Midbrain (tissue), 1 donor: ENCODE data around the gene PACSIN1.
A peak's percentile ranks its signal among the peaks of the same experiment; 100 is the strongest.

ENCODE experiments used
- DNase-seq: peaks from one replicate; lab custom pipeline; 2025; lab: John Stamatoyannopoulos, UW

Gene PACSIN1

GRCh38 chr6:34527751-34528670, 62.1 kb downstream of the PACSIN1 start:
- no peak for DNase-seq

GRCh38 chr6:34528996-34529664, 63.3 kb downstream of the PACSIN1 start:
- no peak for DNase-seq

GRCh38 chr6:34529665-34530327, 63.9 kb downstream of the PACSIN1 start:
- peak; percentile 39 for DNase-seq

- DNase-seq = no peak
Measured at GRCh38 chr6:34530753-34531365, 65.0 kb downstream of the PACSIN1 start.

- DNase-seq = peak; percentile 10
Measured at GRCh38 chr6:34531580-34532201, 65.8 kb downstream of the PACSIN1 start.

- no peak for DNase-seq
Measured at GRCh38 chr6:34532230-34532629, 66.4 kb downstream of the PACSIN1 start.

- no peak for DNase-seq
Measured at GRCh38 chr6:34534146-34534545, 68.3 kb downstream of the PACSIN1 start.

- DNase-seq = no peak
Measured at GRCh38 chr6:34534656-34535055, 68.8 kb downstream of the PACSIN1 start.

GRCh38 chr6:34535199-34535598, 69.3 kb downstream of the PACSIN1 start:
- DNase-seq = no peak

- no peak for DNase-seq
Measured at GRCh38 chr6:34535646-34536045, 69.8 kb downstream of the PACSIN1 start.

- peak; percentile 12 for DNase-seq
Measured at GRCh38 chr6:34536251-34536958, 70.5 kb downstream of the PACSIN1 start.

GRCh38 chr6:34536959-34537848, 71.3 kb downstream of the PACSIN1 start:
- DNase-seq = no peak

- DNase-seq = no peak
Measured at GRCh38 chr6:34537922-34538550, 72.2 kb downstream of the PACSIN1 start.

GRCh38 chr6:34538581-34538980, 72.7 kb downstream of the PACSIN1 start:
- no peak for DNase-seq

- DNase-seq = no peak
Measured at GRCh38 chr6:34539181-34539580, 73.3 kb downstream of the PACSIN1 start.

GRCh38 chr6:34540222-34540621, 74.3 kb downstream of the PACSIN1 start:
- no peak for DNase-seq

- DNase-seq = no peak
Measured at GRCh38 chr6:34540841-34541240, 75.0 kb downstream of the PACSIN1 start.

- no peak for DNase-seq
Measured at GRCh38 chr6:34543421-34543820, 77.5 kb downstream of the PACSIN1 start.

GRCh38 chr6:34544052-34544604, 78.3 kb downstream of the PACSIN1 start:
- no peak for DNase-seq
